HCT116 (cell line): ENCODE results near the gene ENO2. TPM values are rescaled to one million over a fixed set of nuclear protein-coding genes. Genes with fewer than 3 reads are reported as not detected.

Experiments used
- ATAC-seq: fragments of 200-7000 bp; cut with Tn5 transposase; 2 replicates; pipeline ENCODE4 v1.9.1; 2020; ENCODE audit warnings: mild to moderate bottlenecking, moderate library complexity
- BruUV-seq: library from RNA; stranded (reverse); fragments of 400-500 nt; replicated peaks from 2 replicates; lab custom pipeline; 2021; lab: Mats Ljungman, UMichigan
- CTCF ChIA-PET: fragments of 300-600 bp; sonication (Branson Sonifier 250); formaldehyde crosslinking; loops from one replicate; lab custom pipeline; 2021; ENCODE audit warnings: antibody characterized with exemption; lab: Charles Lee
- POLR2A ChIA-PET: fragments of 300-600, 350-600 bp; sonication (Branson Sonifier 250); formaldehyde crosslinking; loops from one replicate; lab custom pipeline; 2021; ENCODE audit warnings: antibody characterized with exemption; lab: Charles Lee
- RAD21 ChIA-PET, 2 experiments: fragments of 300-600 bp; sonication (Branson Sonifier 250); formaldehyde crosslinking; loops; one replicate each; lab custom pipeline; 2023; ENCODE audit warnings: low total read pairs in 2 of 2; ENCODE audit not compliant: uncharacterized antibody in 2 of 2, unreplicated experiment in 2 of 2, low non-redundant PET in 1 of 2; lab: Charles Lee
- DNase-seq: peaks from one replicate; pipeline ENCODE4 v3.0.0-alpha.2; 2010; ENCODE audit warnings: low read depth, low spot score
- H2AFZ ChIP-seq: fragments of 200-600 bp; shearing (Covaris generic), sonication (generic); 2 replicates; pipeline ENCODE4 v1.6.1; 2017; ENCODE audit warnings: low read depth, mixed run types, mixed read lengths, antibody characterized with exemption, low read length; ENCODE audit not compliant: poor library complexity, severe bottlenecking
- H3K27ac ChIP-seq: 2 replicates; pipeline ENCODE4 v1.5.1; 2012; ENCODE audit warnings: low read depth, low read length
- H3K27me3 ChIP-seq: fragments of 200-600 bp; sonication (generic); 2 replicates; pipeline ENCODE4 v1.6.1; 2016; ENCODE audit warnings: mixed run types, low read length, mixed read lengths; ENCODE audit not compliant: insufficient read depth
- H3K36me3 ChIP-seq, 2 experiments: fragments of 200-500 bp in 1 of 2; fragments of 200-600 bp in 1 of 2; sonication (Bioruptor generic) in 1 of 2; sonication (generic) in 1 of 2; 2 replicates each; pipeline versions ENCODE4 v1.5.1 to v1.6.1; 2014 to 2016; ENCODE audit warnings: low read length in 2 of 2, inconsistent platforms in 1 of 2, mixed read lengths in 1 of 2, mixed run types in 1 of 2; ENCODE audit not compliant: insufficient read depth in 2 of 2, control insufficient read depth in 1 of 2
- H3K4me1 ChIP-seq, 2 experiments: fragments of 200-600 bp in 1 of 2; sonication (generic) in 1 of 2; 2 replicates each; pipeline versions ENCODE4 v1.5.1 to v1.6.1; 2012 to 2017; ENCODE audit warnings: low read length in 2 of 2, inconsistent platforms in 1 of 2, mild to moderate bottlenecking in 1 of 2, mixed read lengths in 1 of 2, mixed run types in 1 of 2, moderate library complexity in 1 of 2; ENCODE audit not compliant: insufficient read depth in 2 of 2, control insufficient read depth in 1 of 2
- H3K4me2 ChIP-seq: fragments of 200-600 bp; sonication (generic); 2 replicates; pipeline ENCODE4 v1.6.1; 2017; ENCODE audit warnings: mixed run types, low read length, mixed read lengths
- H3K4me3 ChIP-seq, 2 experiments: fragments of 200-600 bp in 1 of 2; sonication (generic) in 1 of 2; replicated peaks in 1 of 2; 2 replicates each; pipeline ENCODE4 v1.5.1; 2011 to 2016; ENCODE audit warnings: low read length in 2 of 2, control low read depth in 1 of 2, low read depth in 1 of 2, mild to moderate bottlenecking in 1 of 2, mixed read lengths in 1 of 2, mixed run types in 1 of 2
- H3K79me2 ChIP-seq: fragments of 200-600 bp; sonication (generic); 2 replicates; pipeline ENCODE4 v1.6.1; 2017; ENCODE audit warnings: mild to moderate bottlenecking, mixed run types, low read length, moderate library complexity, mixed read lengths; ENCODE audit not compliant: insufficient read depth
- H3K9ac ChIP-seq: fragments of 200-600 bp; sonication (generic); 2 replicates; pipeline ENCODE4 v1.6.1; 2016; ENCODE audit warnings: low read length, mixed read lengths
- H3K9me2 ChIP-seq: fragments of 200-600 bp; sonication (generic), shearing (Covaris generic); 2 replicates; pipeline ENCODE4 v1.6.1; 2017; ENCODE audit warnings: mixed run types, mild to moderate bottlenecking, moderate library complexity; ENCODE audit not compliant: insufficient read depth
- H3K9me3 ChIP-seq, 2 experiments: fragments of 200-500 bp in 1 of 2; fragments of 200-600 bp in 1 of 2; sonication (Bioruptor generic) in 1 of 2; sonication (generic) in 1 of 2; 2 replicates each; pipeline ENCODE4 v1.6.1; 2014 to 2017; ENCODE audit warnings: low read length in 2 of 2, mixed read lengths in 2 of 2, inconsistent platforms in 1 of 2, low read depth in 1 of 2, mild to moderate bottlenecking in 1 of 2, mixed run types in 1 of 2, moderate library complexity in 1 of 2; ENCODE audit not compliant: control insufficient read depth in 1 of 2, insufficient read depth in 1 of 2
- H4K20me1 ChIP-seq: fragments of 200-600 bp; sonication (generic), shearing (Covaris generic); 2 replicates; pipeline ENCODE4 v1.6.1; 2017; ENCODE audit warnings: mixed run types, mild to moderate bottlenecking, moderate library complexity; ENCODE audit not compliant: insufficient read depth
- ATF3 ChIP-seq: IDR thresholded peaks from 2 replicates; pipeline ENCODE4 v1.6.1; 2012
- CBX3 ChIP-seq: IDR thresholded peaks from 2 replicates; pipeline ENCODE4 v1.6.1; 2012; ENCODE audit warnings: low read depth
- CEBPB ChIP-seq: IDR thresholded peaks from 2 replicates; pipeline ENCODE4 v1.6.1; 2012; ENCODE audit warnings: low read depth
- CTCF ChIP-seq, 3 experiments: fragments of 200-600 bp in 1 of 3; sonication (generic) in 1 of 3; IDR thresholded peaks in 2 of 3; conservative IDR thresholded peaks in 1 of 3; 2 replicates each; pipeline ENCODE4 v1.5.1; 2012 to 2017; ENCODE audit warnings: low read depth in 2 of 3, low read length in 2 of 3, antibody characterized with exemption in 1 of 3, borderline replicate concordance in 1 of 3, control low read depth in 1 of 3, mild to moderate bottlenecking in 1 of 3, mixed read lengths in 1 of 3, mixed run types in 1 of 3, moderate library complexity in 1 of 3; ENCODE audit not compliant: insufficient read depth in 1 of 3
- EGR1 ChIP-seq: IDR thresholded peaks from 2 replicates; pipeline ENCODE4 v1.6.1; 2012; ENCODE audit warnings: low read depth
- ELF1 ChIP-seq: IDR thresholded peaks from 2 replicates; pipeline ENCODE4 v1.6.1; 2012; ENCODE audit warnings: low read depth, borderline replicate concordance
- FOSL1 ChIP-seq: IDR thresholded peaks from 2 replicates; pipeline ENCODE4 v1.6.1; 2012; ENCODE audit warnings: low read depth
- JUND ChIP-seq: IDR thresholded peaks from 2 replicates; pipeline ENCODE4 v1.6.1; 2012
- MAX ChIP-seq: IDR thresholded peaks from 2 replicates; pipeline ENCODE4 v1.6.1; 2012
- POLR2A ChIP-seq: IDR thresholded peaks from 2 replicates; pipeline ENCODE4 v1.7.0; 2011; ENCODE audit warnings: borderline replicate concordance; ENCODE audit not compliant: insufficient read depth, insufficient read length; ENCODE audit errors: extremely low read depth
- POLR2AphosphoS5 ChIP-seq: IDR thresholded peaks from 2 replicates; pipeline ENCODE4 v1.6.1; 2011; ENCODE audit warnings: mild to moderate bottlenecking, low read depth, low read length, moderate library complexity
- REST ChIP-seq: IDR thresholded peaks from 2 replicates; pipeline ENCODE4 v1.6.1; 2012; ENCODE audit warnings: low read depth
- SP1 ChIP-seq: IDR thresholded peaks from 2 replicates; pipeline ENCODE4 v1.6.1; 2012; ENCODE audit warnings: low read depth
- SRF ChIP-seq: IDR thresholded peaks from 2 replicates; pipeline ENCODE4 v1.6.1; 2012; ENCODE audit warnings: low read depth
- TCF7L2 ChIP-seq: IDR thresholded peaks from 2 replicates; pipeline ENCODE4 v1.7.0; 2011; ENCODE audit warnings: borderline replicate concordance, inconsistent platforms; ENCODE audit not compliant: insufficient read depth, insufficient read length; ENCODE audit errors: extremely low read depth
- ZFX ChIP-seq: fragments of 450-650 bp; IDR thresholded peaks from 2 replicates; pipeline ENCODE4 v1.6.1; 2017
- ZNF274 ChIP-seq: fragments of 200-500 bp; sonication (Bioruptor generic); IDR thresholded peaks from 2 replicates; pipeline ENCODE4 v1.6.1; 2014; ENCODE audit warnings: mild to moderate bottlenecking, low read depth, low read length, inconsistent platforms
- intact Hi-C: fragments of 100-400 bp; cut with micrococcal nuclease; formaldehyde crosslinking; loops from 2 replicates; pipeline ENCODE4 v1.10.0; 2022
- total RNA-seq: library from RNA; stranded (reverse); gene quantifications from one replicate; pipeline ENCODE4 v1.2.1, GENCODE V29; 2021; ENCODE audit not compliant: unreplicated experiment

Gene ENO2
- total RNA-seq, 1 experiment from 2014 or later: 117 TPM

GRCh38 chr12:6883252-6883651 is 31.1 kb upstream of the ENO2 start:
- no peak for TF ChIP-seq SRF
- no peak for TF ChIP-seq MAX
- no peak for TF ChIP-seq ATF3
- TF ChIP-seq JUND: no peak
- TF ChIP-seq FOSL1: no peak
- no peak for TF ChIP-seq REST
- no peak for TF ChIP-seq TCF7L2
- no peak for TF ChIP-seq EGR1
- no peak for TF ChIP-seq CEBPB
- no peak for TF ChIP-seq POLR2A
- TF ChIP-seq SP1: no peak
- no peak for TF ChIP-seq ELF1
- no peak for TF ChIP-seq ZNF274
- no peak for TF ChIP-seq ZFX
- TF ChIP-seq CBX3: no peak
- no peak for TF ChIP-seq POLR2AphosphoS5
- TF ChIP-seq CTCF (IDR thresholded peaks at IDR 0.05 in 2 of 3, conservative IDR thresholded peaks at IDR 0.05 in 1 of 3; ENCODE audit: borderline replicate concordance in 1 of 3, insufficient read depth in 1 of 3, low read depth in 2 of 3, low read length in 2 of 3): no peak
- BruUV-seq: no TSS peak
- no peaks in the 10 kb centered on the region for H3K79me2 ChIP-seq
- H3K9ac ChIP-seq: no peak overlapping the region
- no peaks in the 10 kb centered on the region for H4K20me1 ChIP-seq
- peaks cover 12 to 22% of the 10 kb centered on the region in 2 experiments for H3K4me1 ChIP-seq
- H3K27ac ChIP-seq: no peak overlapping the region
- H2AFZ ChIP-seq: no peak overlapping the region
- DNase-seq: no peak
- H3K9me2 ChIP-seq: no peaks in the 10 kb centered on the region
- peaks cover 0 to 4% of the 10 kb centered on the region in 2 experiments; a peak in 1 of 4 replicates for H3K36me3 ChIP-seq
- CTCF ChIA-PET: interaction anchor here (2.5 to 4.2 kb wide), 3 partner anchors 8 to 11 kb away, joined by 7 to 24 read pairs (median 16); partner anchors contain the start of gene SPSB2
- H3K4me2 ChIP-seq: no peak overlapping the region
- RAD21 ChIA-PET: no interaction called here
- ATAC-seq: no peak
- H3K9me3 ChIP-seq: no peaks in the 10 kb centered on the region
- no peak overlapping the region for H3K4me3 ChIP-seq
- POLR2A ChIA-PET: no interaction called here
- no peaks in the 10 kb centered on the region for H3K27me3 ChIP-seq
- intact Hi-C loops: no loop called here
